ENCODE data around the gene RAB38.

Gene RAB38

GRCh38 chr11:88194990-88195389 is 19.7 kb upstream of the RAB38 start:
- no peaks in the 10 kb centered on the region for H3K36me3 ChIP-seq (ENCODE audit: control insufficient read depth, insufficient read depth, low read length)
- no peak overlapping the region for H3K4me3 ChIP-seq (ENCODE audit: insufficient read depth, low read depth, low read length, poor library complexity, severe bottlenecking)
- DNase-seq, result no peak
- H3K27ac ChIP-seq (ENCODE audit: insufficient read depth, low read length, poor library complexity, severe bottlenecking), result no peak overlapping the region
- H3K9me3 ChIP-seq (ENCODE audit: control insufficient read depth, low read length), result no peaks in the 10 kb centered on the region
- no peaks in the 10 kb centered on the region for H3K27me3 ChIP-seq (replicated peaks; ENCODE audit: control insufficient read depth, insufficient read depth, low read length, poor library complexity, severe bottlenecking)
- no peaks in the 10 kb centered on the region for H3K4me1 ChIP-seq (ENCODE audit: control insufficient read depth, insufficient read depth, low read length, poor library complexity, severe bottlenecking)

- no peaks in the 10 kb centered on the region for H3K9me3 ChIP-seq (ENCODE audit: control insufficient read depth, low read length)
- no peak overlapping the region for H3K4me3 ChIP-seq (ENCODE audit: insufficient read depth, low read depth, low read length, poor library complexity, severe bottlenecking)
- no peaks in the 10 kb centered on the region for H3K4me1 ChIP-seq (ENCODE audit: control insufficient read depth, insufficient read depth, low read length, poor library complexity, severe bottlenecking)
- no peak overlapping the region for H3K27ac ChIP-seq (ENCODE audit: insufficient read depth, low read length, poor library complexity, severe bottlenecking)
- no peaks in the 10 kb centered on the region for H3K27me3 ChIP-seq (replicated peaks; ENCODE audit: control insufficient read depth, insufficient read depth, low read length, poor library complexity, severe bottlenecking)
- no peak for DNase-seq
- H3K36me3 ChIP-seq (ENCODE audit: control insufficient read depth, insufficient read depth, low read length), result no peaks in the 10 kb centered on the region
Observed at GRCh38 chr11:88193278-88193677, 18.0 kb upstream of the RAB38 start.

- no peak overlapping the region for H3K4me3 ChIP-seq (ENCODE audit: insufficient read depth, low read depth, low read length, poor library complexity, severe bottlenecking)
- H3K27ac ChIP-seq (ENCODE audit: insufficient read depth, low read length, poor library complexity, severe bottlenecking), result no peak overlapping the region
- no peaks in the 10 kb centered on the region for H3K27me3 ChIP-seq (replicated peaks; ENCODE audit: control insufficient read depth, insufficient read depth, low read length, poor library complexity, severe bottlenecking)
- no peaks in the 10 kb centered on the region for H3K4me1 ChIP-seq (ENCODE audit: control insufficient read depth, insufficient read depth, low read length, poor library complexity, severe bottlenecking)
- DNase-seq, result no peak
- no peaks in the 10 kb centered on the region for H3K9me3 ChIP-seq (ENCODE audit: control insufficient read depth, low read length)
- H3K36me3 ChIP-seq (ENCODE audit: control insufficient read depth, insufficient read depth, low read length), result no peaks in the 10 kb centered on the region
Observed at GRCh38 chr11:88188932-88189253, 13.7 kb upstream of the RAB38 start.

- H3K36me3 ChIP-seq (ENCODE audit: control insufficient read depth, insufficient read depth, low read length), result no peaks in the 10 kb centered on the region
- no peaks in the 10 kb centered on the region for H3K9me3 ChIP-seq (ENCODE audit: control insufficient read depth, low read length)
- H3K4me3 ChIP-seq (ENCODE audit: insufficient read depth, low read depth, low read length, poor library complexity, severe bottlenecking), result no peak overlapping the region
- H3K4me1 ChIP-seq (ENCODE audit: control insufficient read depth, insufficient read depth, low read length, poor library complexity, severe bottlenecking), result no peaks in the 10 kb centered on the region
- H3K27me3 ChIP-seq (replicated peaks; ENCODE audit: control insufficient read depth, insufficient read depth, low read length, poor library complexity, severe bottlenecking), result no peaks in the 10 kb centered on the region
- DNase-seq, result no peak
- H3K27ac ChIP-seq (ENCODE audit: insufficient read depth, low read length, poor library complexity, severe bottlenecking), result no peak overlapping the region
Observed at GRCh38 chr11:88188251-88188931, 13.1 kb upstream of the RAB38 start.

GRCh38 chr11:88183233-88183632 is 8.0 kb upstream of the RAB38 start:
- Histone ChIP-seq H3K9me3 (ENCODE audit: control insufficient read depth, low read length) (no peaks in the 10 kb centered on the region), H3K27ac (ENCODE audit: insufficient read depth, low read length, poor library complexity, severe bottlenecking) (no peak overlapping the region), H3K4me1 (ENCODE audit: control insufficient read depth, insufficient read depth, low read length, poor library complexity, severe bottlenecking) (no peaks in the 10 kb centered on the region), H3K27me3 (replicated peaks; ENCODE audit: control insufficient read depth, insufficient read depth, low read length, poor library complexity, severe bottlenecking) (no peaks in the 10 kb centered on the region), H3K36me3 (ENCODE audit: control insufficient read depth, insufficient read depth, low read length) (no peaks in the 10 kb centered on the region), H3K4me3 (ENCODE audit: insufficient read depth, low read depth, low read length, poor library complexity, severe bottlenecking) (no peak overlapping the region)
- DNase-seq, result no peak

GRCh38 chr11:88181776-88182175 is 6.5 kb upstream of the RAB38 start:
- Histone ChIP-seq H3K9me3 (ENCODE audit: control insufficient read depth, low read length) (no peaks in the 10 kb centered on the region), H3K4me1 (ENCODE audit: control insufficient read depth, insufficient read depth, low read length, poor library complexity, severe bottlenecking) (no peaks in the 10 kb centered on the region), H3K36me3 (ENCODE audit: control insufficient read depth, insufficient read depth, low read length) (no peaks in the 10 kb centered on the region), H3K27ac (ENCODE audit: insufficient read depth, low read length, poor library complexity, severe bottlenecking) (no peak overlapping the region), H3K4me3 (ENCODE audit: insufficient read depth, low read depth, low read length, poor library complexity, severe bottlenecking) (no peak overlapping the region), H3K27me3 (replicated peaks; ENCODE audit: control insufficient read depth, insufficient read depth, low read length, poor library complexity, severe bottlenecking) (no peaks in the 10 kb centered on the region)
- DNase-seq, result no peak

- no peak overlapping the region for H3K4me3 ChIP-seq (ENCODE audit: insufficient read depth, low read depth, low read length, poor library complexity, severe bottlenecking)
- no peaks in the 10 kb centered on the region for H3K9me3 ChIP-seq (ENCODE audit: control insufficient read depth, low read length)
- no peaks in the 10 kb centered on the region for H3K27me3 ChIP-seq (replicated peaks; ENCODE audit: control insufficient read depth, insufficient read depth, low read length, poor library complexity, severe bottlenecking)
- H3K4me1 ChIP-seq (ENCODE audit: control insufficient read depth, insufficient read depth, low read length, poor library complexity, severe bottlenecking), result peaks cover under 1% of the 10 kb centered on the region
- no peak overlapping the region for H3K27ac ChIP-seq (ENCODE audit: insufficient read depth, low read length, poor library complexity, severe bottlenecking)
- no peak for DNase-seq
- H3K36me3 ChIP-seq (ENCODE audit: control insufficient read depth, insufficient read depth, low read length), result no peaks in the 10 kb centered on the region
Observed at GRCh38 chr11:88179971-88180629, 4.9 kb upstream of the RAB38 start.

GRCh38 chr11:88179141-88179540 is 3.9 kb upstream of the RAB38 start:
- Histone ChIP-seq H3K4me3 (ENCODE audit: insufficient read depth, low read depth, low read length, poor library complexity, severe bottlenecking) (no peak overlapping the region), H3K27ac (ENCODE audit: insufficient read depth, low read length, poor library complexity, severe bottlenecking) (no peak overlapping the region), H3K4me1 (ENCODE audit: control insufficient read depth, insufficient read depth, low read length, poor library complexity, severe bottlenecking) (peaks cover 3% of the 10 kb centered on the region), H3K9me3 (ENCODE audit: control insufficient read depth, low read length) (no peaks in the 10 kb centered on the region), H3K27me3 (replicated peaks; ENCODE audit: control insufficient read depth, insufficient read depth, low read length, poor library complexity, severe bottlenecking) (no peaks in the 10 kb centered on the region), H3K36me3 (ENCODE audit: control insufficient read depth, insufficient read depth, low read length) (no peaks in the 10 kb centered on the region)
- no peak for DNase-seq

GRCh38 chr11:88178191-88178590 is 2.9 kb upstream of the RAB38 start:
- peaks cover 3% of the 10 kb centered on the region for H3K4me1 ChIP-seq (ENCODE audit: control insufficient read depth, insufficient read depth, low read length, poor library complexity, severe bottlenecking)
- H3K27ac ChIP-seq (ENCODE audit: insufficient read depth, low read length, poor library complexity, severe bottlenecking), result no peak overlapping the region
- H3K36me3 ChIP-seq (ENCODE audit: control insufficient read depth, insufficient read depth, low read length), result no peaks in the 10 kb centered on the region
- no peaks in the 10 kb centered on the region for H3K9me3 ChIP-seq (ENCODE audit: control insufficient read depth, low read length)
- no peaks in the 10 kb centered on the region for H3K27me3 ChIP-seq (replicated peaks; ENCODE audit: control insufficient read depth, insufficient read depth, low read length, poor library complexity, severe bottlenecking)
- no peak overlapping the region for H3K4me3 ChIP-seq (ENCODE audit: insufficient read depth, low read depth, low read length, poor library complexity, severe bottlenecking)
- no peak for DNase-seq

GRCh38 chr11:88175569-88176075 is 379 bp upstream of the RAB38 start:
- Histone ChIP-seq H3K27ac (ENCODE audit: insufficient read depth, low read length, poor library complexity, severe bottlenecking) (no peak overlapping the region), H3K27me3 (replicated peaks; ENCODE audit: control insufficient read depth, insufficient read depth, low read length, poor library complexity, severe bottlenecking) (no peaks in the 10 kb centered on the region), H3K4me1 (ENCODE audit: control insufficient read depth, insufficient read depth, low read length, poor library complexity, severe bottlenecking) (peaks cover 3% of the 10 kb centered on the region), H3K9me3 (ENCODE audit: control insufficient read depth, low read length) (no peaks in the 10 kb centered on the region), H3K4me3 (ENCODE audit: insufficient read depth, low read depth, low read length, poor library complexity, severe bottlenecking) (no peak overlapping the region), H3K36me3 (ENCODE audit: control insufficient read depth, insufficient read depth, low read length) (no peaks in the 10 kb centered on the region)
- DNase-seq, result no peak

Data from effector memory CD4-positive, alpha-beta T cell (primary cell).